ENCODE data around the gene LCN6.
A peak's percentile ranks its signal among the peaks of the same experiment; 100 is the strongest.

Gene LCN6

GRCh38 chr9:136763649-136764035 is 15.3 kb upstream of the LCN6 start:
- no peak for DNase-seq (ENCODE audit: extremely low spot score)
- ChIA-PET POLR2A (interaction anchor here (0.6 to 1.0 kb wide), 2 partner anchors 16 to 36 kb away, joined by 3 to 5 read pairs; no protein-coding TSS in a partner anchor), CTCF (interaction anchor here (0.6 to 1.0 kb wide), 2 partner anchors 20 to 266 kb away, joined by 3 read pairs; no protein-coding TSS in a partner anchor)
- TF ChIP-seq FOXA1 (IDR thresholded peaks at IDR 0.05) (no peak), BHLHE40 (IDR thresholded peaks at IDR 0.05; ENCODE audit: borderline replicate concordance) (no peak)

GRCh38 chr9:136762915-136763648 is 14.8 kb upstream of the LCN6 start:
- TF ChIP-seq L3MBTL2 (conservative IDR thresholded peaks at IDR 0.05) (0 out of 2 replicates have a peak, but pooled peaks have one; percentile 23), ZNF384 (IDR thresholded peaks at IDR 0.05) (peak; percentile 95), TARDBP (IDR thresholded peaks at IDR 0.05) (no peak), FOXA1 (IDR thresholded peaks at IDR 0.05) (no peak), BHLHE40 (IDR thresholded peaks at IDR 0.05; ENCODE audit: borderline replicate concordance) (no peak), CTBP1 (IDR thresholded peaks at IDR 0.05; ENCODE audit: borderline replicate concordance) (no peak), PKNOX1 (IDR thresholded peaks at IDR 0.05) (no peak), ARNT (IDR thresholded peaks at IDR 0.05) (no peak)
- ChIA-PET CTCF (interaction anchor here (0.6 to 1.0 kb wide), 3 partner anchors 21 to 284 kb away, joined by 3 read pairs; no protein-coding TSS in a partner anchor), POLR2A (interaction anchor here (0.6 to 1.2 kb wide), 3 partner anchors 16 to 35 kb away, joined by 3 to 5 read pairs (median 3); no protein-coding TSS in a partner anchor)
- DNase-seq (ENCODE audit: extremely low spot score), result peak; percentile 90

- TF ChIP-seq NFRKB (IDR thresholded peaks at IDR 0.05) (no peak), CTBP1 (IDR thresholded peaks at IDR 0.05; ENCODE audit: borderline replicate concordance) (no peak)
- POLR2A ChIA-PET, result interaction anchor here (1.2 kb wide), 1 partner anchor 33 kb away, joined by 3 read pairs; no protein-coding TSS in a partner anchor
- CTCF ChIA-PET, result interaction anchor here (0.6 kb wide), 2 partner anchors 185 to 284 kb away, joined by 3 read pairs; no protein-coding TSS in a partner anchor
Observed at GRCh38 chr9:136762221-136762691, 13.9 kb upstream of the LCN6 start.

GRCh38 chr9:136761545-136761981 is 13.2 kb upstream of the LCN6 start:
- TF ChIP-seq L3MBTL2 (conservative IDR thresholded peaks at IDR 0.05) (no peak), BHLHE40 (IDR thresholded peaks at IDR 0.05; ENCODE audit: borderline replicate concordance) (no peak), ELF4 (IDR thresholded peaks at IDR 0.05) (no peak), FOXM1 (IDR thresholded peaks at IDR 0.05; ENCODE audit: borderline replicate concordance) (no peak), SP1 (IDR thresholded peaks at IDR 0.05) (no peak), FOXK2 (IDR thresholded peaks at IDR 0.05) (no peak), PKNOX1 (IDR thresholded peaks at IDR 0.05) (no peak), ARNT (IDR thresholded peaks at IDR 0.05) (no peak), CTBP1 (IDR thresholded peaks at IDR 0.05; ENCODE audit: borderline replicate concordance) (no peak), FOXA1 (IDR thresholded peaks at IDR 0.05) (no peak), NFRKB (IDR thresholded peaks at IDR 0.05) (no peak), LEF1 (IDR thresholded peaks at IDR 0.05; ENCODE audit: borderline replicate concordance) (no peak), SUZ12 (IDR thresholded peaks at IDR 0.05) (no peak)
- CTCF ChIA-PET, result interaction anchor here (0.6 to 1.1 kb wide), 5 partner anchors 17 to 475 kb away, joined by 3 to 4 read pairs (median 3); no protein-coding TSS in a partner anchor
- POLR2A ChIA-PET, result interaction anchor here (0.9 kb wide), 1 partner anchor 32 kb away, joined by 3 read pairs; no protein-coding TSS in a partner anchor
- no peak for DNase-seq (ENCODE audit: extremely low spot score)

More at GRCh38 chr9:136762221-136762691, 13.9 kb upstream of the LCN6 start:
- no peak for DNase-seq (ENCODE audit: extremely low spot score)

- CTCF ChIA-PET, result interaction anchor here (0.9 to 1.1 kb wide), 4 partner anchors 16 to 476 kb away, joined by 3 to 4 read pairs (median 4); no protein-coding TSS in a partner anchor
- peak; percentile 61 for DNase-seq (ENCODE audit: extremely low spot score)
- POLR2A ChIA-PET, result interaction anchor here (0.9 kb wide), 1 partner anchor 32 kb away, joined by 3 read pairs; no protein-coding TSS in a partner anchor
Observed at GRCh38 chr9:136760834-136761544, 12.7 kb upstream of the LCN6 start.

DNA sequence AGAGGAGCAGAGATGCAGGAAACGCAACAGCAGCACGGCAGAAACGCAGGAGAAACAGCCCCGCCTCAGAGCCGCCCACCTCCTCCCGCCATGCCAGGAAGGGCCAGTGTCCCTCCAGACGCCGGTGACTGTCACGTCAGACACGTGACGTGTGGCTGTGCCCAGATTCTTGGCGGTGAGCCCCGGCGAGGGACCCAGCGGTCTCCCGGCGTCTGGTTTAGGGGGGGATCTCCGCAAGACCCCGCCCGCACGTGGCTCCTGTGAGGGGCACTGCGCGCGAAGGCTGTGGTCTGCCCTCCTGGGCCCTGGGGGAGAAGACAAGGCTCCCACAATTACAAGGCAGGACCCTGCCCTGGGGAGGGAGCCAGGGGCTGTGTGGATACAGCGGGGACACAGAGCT is 12.1 kb upstream of the LCN6 start:
- CTCF ChIA-PET, result interaction anchor here (0.9 to 1.0 kb wide), 2 partner anchors 20 to 476 kb away, joined by 3 read pairs; no protein-coding TSS in a partner anchor
- TF ChIP-seq FOXK2 (IDR thresholded peaks at IDR 0.05) (no peak), HDGF (IDR thresholded peaks at IDR 0.05; ENCODE audit: borderline replicate concordance) (no peak), TARDBP (IDR thresholded peaks at IDR 0.05) (no peak), L3MBTL2 (conservative IDR thresholded peaks at IDR 0.05) (no peak), ELF4 (IDR thresholded peaks at IDR 0.05) (no peak), LEF1 (IDR thresholded peaks at IDR 0.05; ENCODE audit: borderline replicate concordance) (no peak), PKNOX1 (IDR thresholded peaks at IDR 0.05) (no peak), NFRKB (IDR thresholded peaks at IDR 0.05) (no peak), BHLHE40 (IDR thresholded peaks at IDR 0.05; ENCODE audit: borderline replicate concordance) (no peak), FOXM1 (IDR thresholded peaks at IDR 0.05; ENCODE audit: borderline replicate concordance) (no peak), ZNF384 (IDR thresholded peaks at IDR 0.05) (no peak), CTBP1 (IDR thresholded peaks at IDR 0.05; ENCODE audit: borderline replicate concordance) (no peak), ARNT (IDR thresholded peaks at IDR 0.05) (no peak), SUZ12 (IDR thresholded peaks at IDR 0.05) (no peak), FOXA1 (IDR thresholded peaks at IDR 0.05) (no peak), SP1 (IDR thresholded peaks at IDR 0.05) (no peak)
- POLR2A ChIA-PET, result no interaction called here

More for the DNA sequence above, 12.1 kb upstream of the LCN6 start:
- no peak for DNase-seq (ENCODE audit: extremely low spot score)
